HL-60 (cell line): ENCODE measurements around the gene CTNND1.

Source experiments
- TF ChIP-seq, protein P1 (sequence below): IDR thresholded peaks from 2 replicates; pipeline ENCODE4 v1.6.1; 2012; ENCODE audit warnings: low read depth; ENCODE audit not compliant: insufficient replicate concordance
- TF ChIP-seq, protein P2 (sequence below): IDR thresholded peaks from one replicate; pipeline ENCODE4 v1.5.1; 2011; ENCODE audit warnings: low read length, control low read depth, inconsistent platforms; ENCODE audit not compliant: insufficient read depth

DNA sequence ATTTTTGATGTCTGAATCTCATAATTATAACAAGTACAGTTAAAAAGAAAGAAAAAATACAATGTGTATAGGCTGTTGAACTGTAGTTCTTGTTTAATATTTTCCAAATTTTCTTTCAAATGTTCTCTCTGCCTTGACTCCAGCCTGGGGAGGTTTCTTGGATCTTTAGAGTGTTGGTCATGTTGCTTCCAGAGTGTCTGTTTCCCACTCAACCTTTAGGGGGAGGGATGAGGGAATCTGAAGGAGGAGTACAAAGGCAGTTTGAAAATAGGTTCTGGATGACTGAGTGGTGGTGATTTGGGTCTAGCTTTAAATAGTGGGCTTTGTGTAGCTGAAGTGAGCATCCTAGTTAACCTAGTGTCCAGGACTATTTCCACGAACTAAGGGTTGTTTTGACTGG lies 2.0 kb downstream of the CTNND1 start:
- TF ChIP-seq, protein P1, sequence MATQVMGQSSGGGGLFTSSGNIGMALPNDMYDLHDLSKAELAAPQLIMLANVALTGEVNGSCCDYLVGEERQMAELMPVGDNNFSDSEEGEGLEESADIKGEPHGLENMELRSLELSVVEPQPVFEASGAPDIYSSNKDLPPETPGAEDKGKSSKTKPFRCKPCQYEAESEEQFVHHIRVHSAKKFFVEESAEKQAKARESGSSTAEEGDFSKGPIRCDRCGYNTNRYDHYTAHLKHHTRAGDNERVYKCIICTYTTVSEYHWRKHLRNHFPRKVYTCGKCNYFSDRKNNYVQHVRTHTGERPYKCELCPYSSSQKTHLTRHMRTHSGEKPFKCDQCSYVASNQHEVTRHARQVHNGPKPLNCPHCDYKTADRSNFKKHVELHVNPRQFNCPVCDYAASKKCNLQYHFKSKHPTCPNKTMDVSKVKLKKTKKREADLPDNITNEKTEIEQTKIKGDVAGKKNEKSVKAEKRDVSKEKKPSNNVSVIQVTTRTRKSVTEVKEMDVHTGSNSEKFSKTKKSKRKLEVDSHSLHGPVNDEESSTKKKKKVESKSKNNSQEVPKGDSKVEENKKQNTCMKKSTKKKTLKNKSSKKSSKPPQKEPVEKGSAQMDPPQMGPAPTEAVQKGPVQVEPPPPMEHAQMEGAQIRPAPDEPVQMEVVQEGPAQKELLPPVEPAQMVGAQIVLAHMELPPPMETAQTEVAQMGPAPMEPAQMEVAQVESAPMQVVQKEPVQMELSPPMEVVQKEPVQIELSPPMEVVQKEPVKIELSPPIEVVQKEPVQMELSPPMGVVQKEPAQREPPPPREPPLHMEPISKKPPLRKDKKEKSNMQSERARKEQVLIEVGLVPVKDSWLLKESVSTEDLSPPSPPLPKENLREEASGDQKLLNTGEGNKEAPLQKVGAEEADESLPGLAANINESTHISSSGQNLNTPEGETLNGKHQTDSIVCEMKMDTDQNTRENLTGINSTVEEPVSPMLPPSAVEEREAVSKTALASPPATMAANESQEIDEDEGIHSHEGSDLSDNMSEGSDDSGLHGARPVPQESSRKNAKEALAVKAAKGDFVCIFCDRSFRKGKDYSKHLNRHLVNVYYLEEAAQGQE = no peak
- TF ChIP-seq, protein P2, sequence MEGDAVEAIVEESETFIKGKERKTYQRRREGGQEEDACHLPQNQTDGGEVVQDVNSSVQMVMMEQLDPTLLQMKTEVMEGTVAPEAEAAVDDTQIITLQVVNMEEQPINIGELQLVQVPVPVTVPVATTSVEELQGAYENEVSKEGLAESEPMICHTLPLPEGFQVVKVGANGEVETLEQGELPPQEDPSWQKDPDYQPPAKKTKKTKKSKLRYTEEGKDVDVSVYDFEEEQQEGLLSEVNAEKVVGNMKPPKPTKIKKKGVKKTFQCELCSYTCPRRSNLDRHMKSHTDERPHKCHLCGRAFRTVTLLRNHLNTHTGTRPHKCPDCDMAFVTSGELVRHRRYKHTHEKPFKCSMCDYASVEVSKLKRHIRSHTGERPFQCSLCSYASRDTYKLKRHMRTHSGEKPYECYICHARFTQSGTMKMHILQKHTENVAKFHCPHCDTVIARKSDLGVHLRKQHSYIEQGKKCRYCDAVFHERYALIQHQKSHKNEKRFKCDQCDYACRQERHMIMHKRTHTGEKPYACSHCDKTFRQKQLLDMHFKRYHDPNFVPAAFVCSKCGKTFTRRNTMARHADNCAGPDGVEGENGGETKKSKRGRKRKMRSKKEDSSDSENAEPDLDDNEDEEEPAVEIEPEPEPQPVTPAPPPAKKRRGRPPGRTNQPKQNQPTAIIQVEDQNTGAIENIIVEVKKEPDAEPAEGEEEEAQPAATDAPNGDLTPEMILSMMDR = no peak
